ENCODE measurements around the gene FRAS1. TPM values are rescaled to one million over a fixed set of nuclear protein-coding genes. Genes with fewer than 3 reads are reported as not detected.

The FRAS1 gene
- total RNA-seq, 4 donors from 2014 or later: 1.0 to 32.5 (median 3.3) TPM

DNA sequence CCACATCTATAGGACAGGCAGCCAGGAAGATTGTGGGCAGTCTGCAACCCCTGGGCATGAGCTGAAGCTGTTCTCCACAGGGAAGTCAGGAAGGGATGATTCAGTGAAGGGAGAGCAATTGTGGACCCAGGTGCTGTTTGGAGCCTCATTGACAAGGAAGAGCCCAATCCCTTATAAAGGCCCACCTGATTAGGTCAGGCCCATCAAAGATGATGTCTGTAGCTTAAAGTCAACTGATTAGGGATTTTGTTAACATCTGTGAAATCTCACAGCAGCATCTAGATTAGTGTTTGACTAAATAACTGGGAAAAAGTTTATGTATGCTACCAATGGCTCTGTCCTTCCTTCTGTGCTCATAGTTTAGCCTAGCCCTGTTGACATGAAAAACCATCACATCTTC, 127.5 kb downstream of the FRAS1 start:
- TF ChIP-seq, protein P1, sequence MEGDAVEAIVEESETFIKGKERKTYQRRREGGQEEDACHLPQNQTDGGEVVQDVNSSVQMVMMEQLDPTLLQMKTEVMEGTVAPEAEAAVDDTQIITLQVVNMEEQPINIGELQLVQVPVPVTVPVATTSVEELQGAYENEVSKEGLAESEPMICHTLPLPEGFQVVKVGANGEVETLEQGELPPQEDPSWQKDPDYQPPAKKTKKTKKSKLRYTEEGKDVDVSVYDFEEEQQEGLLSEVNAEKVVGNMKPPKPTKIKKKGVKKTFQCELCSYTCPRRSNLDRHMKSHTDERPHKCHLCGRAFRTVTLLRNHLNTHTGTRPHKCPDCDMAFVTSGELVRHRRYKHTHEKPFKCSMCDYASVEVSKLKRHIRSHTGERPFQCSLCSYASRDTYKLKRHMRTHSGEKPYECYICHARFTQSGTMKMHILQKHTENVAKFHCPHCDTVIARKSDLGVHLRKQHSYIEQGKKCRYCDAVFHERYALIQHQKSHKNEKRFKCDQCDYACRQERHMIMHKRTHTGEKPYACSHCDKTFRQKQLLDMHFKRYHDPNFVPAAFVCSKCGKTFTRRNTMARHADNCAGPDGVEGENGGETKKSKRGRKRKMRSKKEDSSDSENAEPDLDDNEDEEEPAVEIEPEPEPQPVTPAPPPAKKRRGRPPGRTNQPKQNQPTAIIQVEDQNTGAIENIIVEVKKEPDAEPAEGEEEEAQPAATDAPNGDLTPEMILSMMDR (IDR thresholded peaks at IDR 0.05): no peak
- TF ChIP-seq POLR2A (IDR thresholded peaks at IDR 0.05): no peak
- no peaks in the 10 kb centered on the region for H3K9me3 ChIP-seq
- H3K36me3 ChIP-seq: no peaks in the 10 kb centered on the region
- no peak overlapping the region for H3K4me3 ChIP-seq
- no peaks in the 10 kb centered on the region for H3K27me3 ChIP-seq
- no peaks in the 10 kb centered on the region for H3K4me1 ChIP-seq
- no peak overlapping the region for H3K27ac ChIP-seq
- intact Hi-C loops (cut with DNase I; ENCODE audit: low total_unique reads): no loop called here
- DNase-seq: no peak

DNA sequence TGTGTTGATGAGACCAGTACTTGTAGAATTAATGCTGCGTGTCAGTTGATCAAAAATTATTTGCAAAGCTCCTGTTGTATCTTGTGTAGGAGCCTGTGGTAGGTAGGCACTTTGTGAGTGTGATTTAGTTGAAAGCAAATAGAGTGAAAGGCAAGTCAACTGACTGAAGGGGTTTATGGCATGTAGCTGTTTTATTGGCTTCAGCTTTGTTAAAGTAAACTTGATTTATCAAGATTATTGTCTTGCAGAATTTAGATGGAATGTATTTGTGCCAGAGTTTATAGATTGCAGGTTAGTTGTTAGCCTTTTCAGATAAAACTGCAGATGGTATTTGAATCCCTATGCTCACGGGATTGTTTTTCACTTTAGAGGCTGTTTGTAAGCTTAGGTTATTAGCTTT, 128.0 kb downstream of the FRAS1 start:
- no peaks in the 10 kb centered on the region for H3K9me3 ChIP-seq
- H3K4me3 ChIP-seq: no peak overlapping the region
- H3K27me3 ChIP-seq: no peaks in the 10 kb centered on the region
- no peak overlapping the region for H3K27ac ChIP-seq
- no peaks in the 10 kb centered on the region for H3K36me3 ChIP-seq
- no peak for DNase-seq
- intact Hi-C loops (cut with DNase I; ENCODE audit: low total_unique reads): no loop called here
- TF ChIP-seq, protein P1 (IDR thresholded peaks at IDR 0.05): no peak
- TF ChIP-seq POLR2A (IDR thresholded peaks at IDR 0.05): no peak
- H3K4me1 ChIP-seq: no peaks in the 10 kb centered on the region

DNA sequence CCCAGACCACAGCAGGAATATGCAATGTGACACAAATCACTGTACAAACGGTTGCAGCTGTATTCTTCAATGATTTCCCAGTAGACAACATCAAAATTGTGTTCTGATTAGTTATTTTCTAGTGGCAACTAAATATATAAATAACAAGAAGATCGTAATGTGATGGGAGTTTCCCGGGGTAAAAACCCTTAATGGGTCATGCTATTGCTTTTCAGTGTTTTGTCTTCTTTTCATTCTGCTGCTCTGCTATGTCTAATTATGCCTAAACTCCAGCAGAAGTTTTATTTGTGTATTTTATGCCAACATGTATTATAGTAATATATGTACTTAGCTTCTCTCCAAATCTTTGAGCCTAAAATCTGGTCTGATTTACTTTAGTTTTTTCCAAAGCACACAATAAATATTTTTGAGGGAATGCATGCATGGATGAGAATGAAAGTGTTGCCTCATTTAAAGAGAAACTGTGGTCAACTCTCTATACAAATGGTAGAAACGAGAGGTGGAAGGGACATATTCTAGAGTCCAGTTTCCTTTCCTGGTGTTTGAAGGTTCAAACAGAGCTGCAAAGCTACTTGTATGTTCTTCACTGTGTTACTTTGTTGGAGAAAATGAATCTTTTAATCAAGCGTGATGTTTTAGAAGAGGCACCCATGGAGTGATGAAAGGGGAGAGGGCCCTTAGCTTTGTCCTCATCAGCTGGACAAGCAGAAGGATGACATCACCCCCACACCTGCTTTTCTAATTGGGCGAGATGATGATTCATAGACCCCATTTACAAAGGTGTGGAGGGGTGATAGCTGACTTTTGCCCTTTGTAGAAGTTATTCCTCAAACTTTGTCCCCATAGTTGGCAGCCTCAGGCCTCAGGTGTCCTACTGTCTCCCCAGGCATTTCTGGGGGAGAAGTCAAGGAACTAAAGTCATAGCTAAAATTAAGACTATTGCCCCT, 129.7 kb downstream of the FRAS1 start:
- Histone ChIP-seq H3K27ac (no peak overlapping the region), H3K4me3 (no peak overlapping the region), H3K36me3 (no peaks in the 10 kb centered on the region), H3K9me3 (no peaks in the 10 kb centered on the region), H3K4me1 (no peaks in the 10 kb centered on the region), H3K27me3 (no peaks in the 10 kb centered on the region)
- TF ChIP-seq, protein P1 (IDR thresholded peaks at IDR 0.05): no peak
- no peak for TF ChIP-seq POLR2A (IDR thresholded peaks at IDR 0.05)
- intact Hi-C loops (cut with DNase I; ENCODE audit: low total_unique reads): no loop called here
- no peak for DNase-seq

DNA sequence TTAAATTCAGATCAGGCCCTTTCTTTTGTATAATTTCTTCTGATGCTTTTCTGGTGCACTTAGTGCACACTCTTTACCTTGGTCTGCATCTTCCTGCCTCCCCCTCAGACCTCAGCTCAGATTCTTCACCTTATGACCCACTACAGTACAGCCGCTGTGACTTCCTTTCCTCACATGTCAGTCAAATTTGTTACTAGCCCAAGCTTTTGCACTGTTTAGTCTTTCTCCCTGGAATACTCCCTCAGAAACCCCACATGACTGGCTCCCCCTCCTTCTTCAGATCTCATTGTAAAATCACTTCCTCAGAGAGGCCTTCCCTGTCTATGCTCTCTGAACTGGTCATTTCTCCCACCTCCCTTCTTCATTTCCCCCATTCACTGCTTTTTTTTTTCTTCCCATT, 132.9 kb downstream of the FRAS1 start:
- intact Hi-C loops (cut with DNase I; ENCODE audit: low total_unique reads): no loop called here
- no peaks in the 10 kb centered on the region for H3K27me3 ChIP-seq
- H3K9me3 ChIP-seq: no peaks in the 10 kb centered on the region
- no peak overlapping the region for H3K4me3 ChIP-seq
- no peak for DNase-seq
- no peaks in the 10 kb centered on the region for H3K4me1 ChIP-seq
- TF ChIP-seq, protein P1 (IDR thresholded peaks at IDR 0.05): no peak
- TF ChIP-seq POLR2A (IDR thresholded peaks at IDR 0.05): no peak
- no peak overlapping the region for H3K27ac ChIP-seq
- no peaks in the 10 kb centered on the region for H3K36me3 ChIP-seq

DNA sequence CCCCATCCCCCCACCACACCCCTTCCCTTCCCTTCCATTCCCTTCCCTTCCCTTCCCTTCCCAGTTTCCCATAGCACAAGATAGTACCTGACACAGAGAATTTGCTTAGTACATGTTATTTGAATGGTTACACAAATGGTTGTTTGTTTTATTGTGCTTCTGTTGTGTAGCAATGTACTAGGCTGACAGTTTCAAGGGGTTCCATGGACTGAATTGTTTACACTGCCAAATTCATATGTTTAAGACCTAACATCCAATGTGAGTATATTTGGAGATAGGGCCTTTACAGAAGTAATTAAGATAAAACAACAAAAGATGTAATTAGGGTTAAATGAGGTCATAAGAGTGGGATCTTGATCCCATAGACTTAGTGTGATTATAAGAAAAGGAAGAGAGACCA, 133.5 kb downstream of the FRAS1 start:
- Histone ChIP-seq H3K9me3 (no peaks in the 10 kb centered on the region), H3K4me1 (no peaks in the 10 kb centered on the region), H3K36me3 (no peaks in the 10 kb centered on the region), H3K4me3 (no peak overlapping the region), H3K27ac (no peak overlapping the region), H3K27me3 (no peaks in the 10 kb centered on the region)
- intact Hi-C loops (cut with DNase I; ENCODE audit: low total_unique reads): no loop called here
- TF ChIP-seq POLR2A (IDR thresholded peaks at IDR 0.05): no peak
- TF ChIP-seq, protein P1 (IDR thresholded peaks at IDR 0.05): no peak
- DNase-seq: no peak

Data from uterus (tissue), 4 donors.